ENCODE results near the gene TICRR. TPM values are rescaled to one million over a fixed set of nuclear protein-coding genes. Genes with fewer than 3 reads are reported as not detected.

The TICRR gene
- total and polyA plus RNA-seq, 2 of the 8 experiments (the other 6 are each of a cell fraction or from before 2014, with no cell fraction given) = 13.1 to 34.8 TPM

- TF ChIP-seq, protein P1, sequence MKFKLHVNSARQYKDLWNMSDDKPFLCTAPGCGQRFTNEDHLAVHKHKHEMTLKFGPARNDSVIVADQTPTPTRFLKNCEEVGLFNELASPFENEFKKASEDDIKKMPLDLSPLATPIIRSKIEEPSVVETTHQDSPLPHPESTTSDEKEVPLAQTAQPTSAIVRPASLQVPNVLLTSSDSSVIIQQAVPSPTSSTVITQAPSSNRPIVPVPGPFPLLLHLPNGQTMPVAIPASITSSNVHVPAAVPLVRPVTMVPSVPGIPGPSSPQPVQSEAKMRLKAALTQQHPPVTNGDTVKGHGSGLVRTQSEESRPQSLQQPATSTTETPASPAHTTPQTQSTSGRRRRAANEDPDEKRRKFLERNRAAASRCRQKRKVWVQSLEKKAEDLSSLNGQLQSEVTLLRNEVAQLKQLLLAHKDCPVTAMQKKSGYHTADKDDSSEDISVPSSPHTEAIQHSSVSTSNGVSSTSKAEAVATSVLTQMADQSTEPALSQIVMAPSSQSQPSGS (IDR thresholded peaks at IDR 0.05; ENCODE audit: low read length) = no peak
- no peak for TF ChIP-seq SAP30 (IDR thresholded peaks at IDR 0.05; ENCODE audit: insufficient read depth, insufficient replicate concordance, low read length)
- no peak for TF ChIP-seq BACH1 (IDR thresholded peaks at IDR 0.05; ENCODE audit: low read length)
- no peak for TF ChIP-seq SUZ12 (IDR thresholded peaks at IDR 0.05; ENCODE audit: low read length)
- no peak for TF ChIP-seq RNF2 (IDR thresholded peaks at IDR 0.05; ENCODE audit: borderline replicate concordance, low read depth, low read length, missing control alignments, poor library complexity, severe bottlenecking)
- no peak for TF ChIP-seq NRF1 (IDR thresholded peaks at IDR 0.05; ENCODE audit: low read depth, low read length)
Observed at GRCh38 chr15:89672221-89673164, 97.2 kb downstream of the TICRR start (continued).
